HL-60 (cell line): ENCODE results near the gene GDPD5.

Source experiments
- CTCF ChIP-seq: IDR thresholded peaks from one replicate; pipeline ENCODE4 v1.5.1; 2011; ENCODE audit warnings: low read length, control low read depth, inconsistent platforms; ENCODE audit not compliant: insufficient read depth
- GABPA ChIP-seq: IDR thresholded peaks from 2 replicates; pipeline ENCODE4 v1.6.1; 2012; ENCODE audit warnings: low read depth
- POLR2AphosphoS5 ChIP-seq: IDR thresholded peaks from 2 replicates; pipeline ENCODE4 v1.6.1; 2012; ENCODE audit warnings: low read depth
- SPI1 ChIP-seq: IDR thresholded peaks from 2 replicates; pipeline ENCODE4 v1.6.1; 2012; ENCODE audit warnings: low read depth, mild to moderate bottlenecking, borderline replicate concordance
- TF ChIP-seq, protein P1 (sequence below): IDR thresholded peaks from 2 replicates; pipeline ENCODE4 v1.6.1; 2012; ENCODE audit warnings: low read depth; ENCODE audit not compliant: insufficient replicate concordance

GRCh38 chr11:75481223-75481921 is 44.4 kb downstream of the GDPD5 start:
- TF ChIP-seq GABPA (no peak), POLR2AphosphoS5 (no peak), CTCF (no peak), SPI1 (no peak)
- TF ChIP-seq, protein P1, sequence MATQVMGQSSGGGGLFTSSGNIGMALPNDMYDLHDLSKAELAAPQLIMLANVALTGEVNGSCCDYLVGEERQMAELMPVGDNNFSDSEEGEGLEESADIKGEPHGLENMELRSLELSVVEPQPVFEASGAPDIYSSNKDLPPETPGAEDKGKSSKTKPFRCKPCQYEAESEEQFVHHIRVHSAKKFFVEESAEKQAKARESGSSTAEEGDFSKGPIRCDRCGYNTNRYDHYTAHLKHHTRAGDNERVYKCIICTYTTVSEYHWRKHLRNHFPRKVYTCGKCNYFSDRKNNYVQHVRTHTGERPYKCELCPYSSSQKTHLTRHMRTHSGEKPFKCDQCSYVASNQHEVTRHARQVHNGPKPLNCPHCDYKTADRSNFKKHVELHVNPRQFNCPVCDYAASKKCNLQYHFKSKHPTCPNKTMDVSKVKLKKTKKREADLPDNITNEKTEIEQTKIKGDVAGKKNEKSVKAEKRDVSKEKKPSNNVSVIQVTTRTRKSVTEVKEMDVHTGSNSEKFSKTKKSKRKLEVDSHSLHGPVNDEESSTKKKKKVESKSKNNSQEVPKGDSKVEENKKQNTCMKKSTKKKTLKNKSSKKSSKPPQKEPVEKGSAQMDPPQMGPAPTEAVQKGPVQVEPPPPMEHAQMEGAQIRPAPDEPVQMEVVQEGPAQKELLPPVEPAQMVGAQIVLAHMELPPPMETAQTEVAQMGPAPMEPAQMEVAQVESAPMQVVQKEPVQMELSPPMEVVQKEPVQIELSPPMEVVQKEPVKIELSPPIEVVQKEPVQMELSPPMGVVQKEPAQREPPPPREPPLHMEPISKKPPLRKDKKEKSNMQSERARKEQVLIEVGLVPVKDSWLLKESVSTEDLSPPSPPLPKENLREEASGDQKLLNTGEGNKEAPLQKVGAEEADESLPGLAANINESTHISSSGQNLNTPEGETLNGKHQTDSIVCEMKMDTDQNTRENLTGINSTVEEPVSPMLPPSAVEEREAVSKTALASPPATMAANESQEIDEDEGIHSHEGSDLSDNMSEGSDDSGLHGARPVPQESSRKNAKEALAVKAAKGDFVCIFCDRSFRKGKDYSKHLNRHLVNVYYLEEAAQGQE, result no peak
